K562 (cell line): ENCODE data around the gene G6PD. TPM values are rescaled to one million over a fixed set of nuclear protein-coding genes. Genes with fewer than 3 reads are reported as not detected.

ENCODE experiments used
- CBX2 ChIP-seq: fragments of 200-600 bp; sonication (generic); IDR thresholded peaks from one replicate; pipeline ENCODE4 v1.6.1; 2012; ENCODE audit warnings: mild to moderate bottlenecking, low read length, inconsistent platforms; ENCODE audit not compliant: insufficient read depth, poor library complexity, severe bottlenecking
- CBX5 ChIP-seq: IDR thresholded peaks from 2 replicates; pipeline ENCODE4 v1.6.1; 2014; ENCODE audit warnings: low read depth, borderline replicate concordance
- EHMT2 ChIP-seq: fragments of 450-650 bp; IDR thresholded peaks from 2 replicates; pipeline ENCODE4 v1.6.1; 2018; ENCODE audit warnings: antibody characterized with exemption
- IRF1 ChIP-seq: sonication (generic); formaldehyde crosslinking; IDR thresholded peaks from 2 replicates; pipeline ENCODE4 v1.8.0; 2022; ENCODE audit warnings: missing genetic modification reagents, mild to moderate bottlenecking, borderline replicate concordance
- KDM5B ChIP-seq: fragments of 200-600 bp; sonication (generic); IDR thresholded peaks from 2 replicates; pipeline ENCODE4 v1.6.1; 2012; ENCODE audit warnings: low read depth, mild to moderate bottlenecking, moderate library complexity, low read length, control low read depth, inconsistent platforms; ENCODE audit not compliant: insufficient replicate concordance
- KLF6 ChIP-seq: fragments of 250-450 bp; sonication (Bioruptor Pico); IDR thresholded peaks from 2 replicates; pipeline ENCODE4 v1.4.0; 2020; ENCODE audit warnings: mild to moderate bottlenecking, moderate library complexity, borderline replicate concordance
- MCM3 ChIP-seq: fragments of 450-650 bp; IDR thresholded peaks from 2 replicates; pipeline ENCODE4 v1.6.1; 2016
- POLR2H ChIP-seq: IDR thresholded peaks from 2 replicates; pipeline ENCODE4 v1.6.1; 2016; ENCODE audit warnings: missing genetic modification characterization, low read depth, mild to moderate bottlenecking, control low read depth, missing compliant biosample characterization, moderate library complexity
- RFX1 ChIP-seq: fragments of 450-650 bp; IDR thresholded peaks from 2 replicates; pipeline ENCODE4 v1.6.1; 2016; ENCODE audit warnings: mild to moderate bottlenecking, moderate library complexity
- TCF15 ChIP-seq: fragments of 250-450 bp; sonication (Bioruptor Pico); IDR thresholded peaks from 2 replicates; pipeline ENCODE4 v1.8.0; 2022; ENCODE audit warnings: moderate library complexity, mild to moderate bottlenecking, inconsistent platforms
- TSC22D4 ChIP-seq: fragments of 450-650 bp; IDR thresholded peaks from 2 replicates; pipeline ENCODE4 v1.6.1; 2016; ENCODE audit warnings: missing genetic modification characterization, missing biosample characterization, control low read depth
- VEZF1 ChIP-seq: fragments of 200-800 bp; sonication (Bioruptor generic); IDR thresholded peaks from 2 replicates; pipeline ENCODE4 v1.6.1; 2017; ENCODE audit warnings: missing genetic modification characterization, missing compliant biosample characterization
- ZFP30 ChIP-seq: fragments of 250-450 bp; sonication (Bioruptor Pico); IDR thresholded peaks from 2 replicates; pipeline ENCODE4 v1.8.0; 2022; ENCODE audit warnings: moderate library complexity, mild to moderate bottlenecking, inconsistent platforms, borderline replicate concordance
- ZNF253 ChIP-seq: fragments of 250-450 bp; sonication (Bioruptor Pico); conservative IDR thresholded peaks from 2 replicates; pipeline ENCODE4 v1.6.1; 2021; ENCODE audit warnings: mild to moderate bottlenecking
- polyA plus RNA-seq, 8 experiments: library from polyadenylated mRNA; depleted of rRNA in 4 of 8; stranded (reverse) in 5 of 8; unstranded in 3 of 8; fragments of >200 nt; fragmentation: Nextera tagmentation in 2 of 8; fragmentation: Illumina TruSeq in 1 of 8; extraction: Ambion mirVana in 2 of 8; extraction: Trizol in 1 of 8; gene quantifications; 2 replicates each; pipeline versions ENCODE4 v1.2.1 to v1.2.3, GENCODE V29; 2011 to 2014; ENCODE audit warnings: inconsistent platforms in 1 of 8, missing spikeins in 1 of 8
- total RNA-seq, 7 experiments: library from RNA; depleted of rRNA in 6 of 7; stranded (reverse); fragments of >200 nt in 6 of 7; fragmentation: Illumina TruSeq in 2 of 7; extraction: Trizol in 2 of 7; gene quantifications; 2 replicates each; pipeline versions ENCODE4 v1.2.1 to v1.2.3, GENCODE V29; 2011 to 2021; ENCODE audit warnings: low replicate concordance in 1 of 7
- TF ChIP-seq, protein P1 (sequence below), 3 experiments: IDR thresholded peaks in 2 of 3; conservative IDR thresholded peaks in 1 of 3; 2 replicates each; pipeline ENCODE4 v1.5.1; 2011 to 2012; ENCODE audit warnings: low read length in 3 of 3, mild to moderate bottlenecking in 3 of 3, control low read depth in 2 of 3, improper control_type of control experiment in 1 of 3, inconsistent platforms in 1 of 3, low read depth in 1 of 3, mixed read lengths in 1 of 3, moderate library complexity in 1 of 3; ENCODE audit not compliant: insufficient read depth in 2 of 3
- TF ChIP-seq, protein P2 (sequence below): fragments of 450-650 bp; IDR thresholded peaks from 2 replicates; pipeline ENCODE4 v1.6.1; 2017; ENCODE audit warnings: mild to moderate bottlenecking, moderate library complexity
- TF ChIP-seq, protein P3 (sequence below): sonication (generic); formaldehyde crosslinking; IDR thresholded peaks from 2 replicates; pipeline ENCODE4 v1.8.1; 2022; ENCODE audit warnings: missing genetic modification reagents
- TF ChIP-seq, protein P4 (sequence below): fragments of 450-650 bp; formaldehyde crosslinking; conservative IDR thresholded peaks from 2 replicates; pipeline ENCODE4 v1.4.0; 2022; ENCODE audit warnings: mild to moderate bottlenecking, missing genetic modification characterization

Gene G6PD
- total and polyA plus RNA-seq, 9 of the 15 experiments (the other 6 are each of a cell fraction or from before 2014, with no cell fraction given): 2.9 to 222 (median 66.4) TPM

DNA sequence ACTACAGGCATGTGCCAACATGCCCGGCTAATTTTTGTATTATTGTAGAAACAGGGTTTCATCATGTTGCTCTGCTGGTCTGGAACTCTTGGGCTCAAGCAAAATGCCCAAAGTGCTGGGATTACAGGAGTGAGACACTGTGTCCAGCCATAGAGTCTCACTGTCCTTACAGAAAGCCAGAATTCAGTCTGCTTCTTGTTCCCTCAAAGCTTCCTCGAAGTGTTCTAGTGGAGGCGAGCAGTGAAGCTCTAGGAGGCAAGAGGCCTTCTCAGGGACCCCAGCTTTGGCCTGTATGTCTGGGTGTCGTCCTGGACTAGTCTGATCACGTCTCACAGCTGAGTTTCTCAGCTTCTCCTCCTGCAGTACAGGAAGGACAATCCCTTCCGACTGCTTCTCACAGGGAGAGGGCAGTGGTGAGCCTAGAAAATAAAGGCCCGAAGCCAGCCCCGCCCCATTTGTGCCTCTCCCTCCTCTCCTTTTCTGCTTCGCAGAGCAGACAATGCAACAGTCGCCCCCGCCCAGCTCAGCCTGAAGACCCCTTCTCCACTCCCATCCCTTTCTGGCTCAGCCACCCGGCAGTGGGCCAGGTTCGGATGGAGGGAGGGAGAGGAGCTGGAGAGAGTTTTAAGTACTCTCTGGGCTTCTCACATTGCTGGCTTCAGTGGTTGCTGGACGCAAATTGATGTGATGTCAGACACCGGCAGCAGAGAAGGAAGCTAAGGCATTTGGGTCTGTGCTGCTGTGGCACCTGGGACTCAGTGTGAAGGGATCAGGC lies 19.6 kb downstream of the G6PD start (continued):
- TF ChIP-seq, protein P1, sequence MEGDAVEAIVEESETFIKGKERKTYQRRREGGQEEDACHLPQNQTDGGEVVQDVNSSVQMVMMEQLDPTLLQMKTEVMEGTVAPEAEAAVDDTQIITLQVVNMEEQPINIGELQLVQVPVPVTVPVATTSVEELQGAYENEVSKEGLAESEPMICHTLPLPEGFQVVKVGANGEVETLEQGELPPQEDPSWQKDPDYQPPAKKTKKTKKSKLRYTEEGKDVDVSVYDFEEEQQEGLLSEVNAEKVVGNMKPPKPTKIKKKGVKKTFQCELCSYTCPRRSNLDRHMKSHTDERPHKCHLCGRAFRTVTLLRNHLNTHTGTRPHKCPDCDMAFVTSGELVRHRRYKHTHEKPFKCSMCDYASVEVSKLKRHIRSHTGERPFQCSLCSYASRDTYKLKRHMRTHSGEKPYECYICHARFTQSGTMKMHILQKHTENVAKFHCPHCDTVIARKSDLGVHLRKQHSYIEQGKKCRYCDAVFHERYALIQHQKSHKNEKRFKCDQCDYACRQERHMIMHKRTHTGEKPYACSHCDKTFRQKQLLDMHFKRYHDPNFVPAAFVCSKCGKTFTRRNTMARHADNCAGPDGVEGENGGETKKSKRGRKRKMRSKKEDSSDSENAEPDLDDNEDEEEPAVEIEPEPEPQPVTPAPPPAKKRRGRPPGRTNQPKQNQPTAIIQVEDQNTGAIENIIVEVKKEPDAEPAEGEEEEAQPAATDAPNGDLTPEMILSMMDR (IDR thresholded peaks at IDR 0.05 in 2 of 3, conservative IDR thresholded peaks at IDR 0.05 in 1 of 3; ENCODE audit: insufficient read depth in 2 of 3, low read depth in 1 of 3, low read length in 3 of 3): peak; percentile 71 to 76 (median 76)
- TF ChIP-seq KLF6 (CRISPR knock-in tag): no peak
- TF ChIP-seq TSC22D4 (tag): no peak
- no peak for TF ChIP-seq MCM3
- TF ChIP-seq CBX2: no peak
- TF ChIP-seq, protein P2, sequence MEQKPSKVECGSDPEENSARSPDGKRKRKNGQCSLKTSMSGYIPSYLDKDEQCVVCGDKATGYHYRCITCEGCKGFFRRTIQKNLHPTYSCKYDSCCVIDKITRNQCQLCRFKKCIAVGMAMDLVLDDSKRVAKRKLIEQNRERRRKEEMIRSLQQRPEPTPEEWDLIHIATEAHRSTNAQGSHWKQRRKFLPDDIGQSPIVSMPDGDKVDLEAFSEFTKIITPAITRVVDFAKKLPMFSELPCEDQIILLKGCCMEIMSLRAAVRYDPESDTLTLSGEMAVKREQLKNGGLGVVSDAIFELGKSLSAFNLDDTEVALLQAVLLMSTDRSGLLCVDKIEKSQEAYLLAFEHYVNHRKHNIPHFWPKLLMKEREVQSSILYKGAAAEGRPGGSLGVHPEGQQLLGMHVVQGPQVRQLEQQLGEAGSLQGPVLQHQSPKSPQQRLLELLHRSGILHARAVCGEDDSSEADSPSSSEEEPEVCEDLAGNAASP: no peak
- TF ChIP-seq TCF15 (CRISPR knock-in tag): no peak
- TF ChIP-seq VEZF1 (CRISPR knock-in tag): peak; percentile 74
- no peak for TF ChIP-seq IRF1 (CRISPR knock-in tag)
- no peak for TF ChIP-seq EHMT2
- no peak for TF ChIP-seq ZNF253
- TF ChIP-seq RFX1: no peak
- no peak for TF ChIP-seq ZFP30 (CRISPR knock-in tag)
- no peak for TF ChIP-seq CBX5
- TF ChIP-seq, protein P3, sequence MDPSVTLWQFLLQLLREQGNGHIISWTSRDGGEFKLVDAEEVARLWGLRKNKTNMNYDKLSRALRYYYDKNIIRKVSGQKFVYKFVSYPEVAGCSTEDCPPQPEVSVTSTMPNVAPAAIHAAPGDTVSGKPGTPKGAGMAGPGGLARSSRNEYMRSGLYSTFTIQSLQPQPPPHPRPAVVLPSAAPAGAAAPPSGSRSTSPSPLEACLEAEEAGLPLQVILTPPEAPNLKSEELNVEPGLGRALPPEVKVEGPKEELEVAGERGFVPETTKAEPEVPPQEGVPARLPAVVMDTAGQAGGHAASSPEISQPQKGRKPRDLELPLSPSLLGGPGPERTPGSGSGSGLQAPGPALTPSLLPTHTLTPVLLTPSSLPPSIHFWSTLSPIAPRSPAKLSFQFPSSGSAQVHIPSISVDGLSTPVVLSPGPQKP: no peak
- TF ChIP-seq, protein P4, sequence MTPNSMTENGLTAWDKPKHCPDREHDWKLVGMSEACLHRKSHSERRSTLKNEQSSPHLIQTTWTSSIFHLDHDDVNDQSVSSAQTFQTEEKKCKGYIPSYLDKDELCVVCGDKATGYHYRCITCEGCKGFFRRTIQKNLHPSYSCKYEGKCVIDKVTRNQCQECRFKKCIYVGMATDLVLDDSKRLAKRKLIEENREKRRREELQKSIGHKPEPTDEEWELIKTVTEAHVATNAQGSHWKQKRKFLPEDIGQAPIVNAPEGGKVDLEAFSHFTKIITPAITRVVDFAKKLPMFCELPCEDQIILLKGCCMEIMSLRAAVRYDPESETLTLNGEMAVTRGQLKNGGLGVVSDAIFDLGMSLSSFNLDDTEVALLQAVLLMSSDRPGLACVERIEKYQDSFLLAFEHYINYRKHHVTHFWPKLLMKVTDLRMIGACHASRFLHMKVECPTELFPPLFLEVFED (CRISPR knock-in tag): no peak
- TF ChIP-seq KDM5B: peak; percentile 29
- no peak for TF ChIP-seq POLR2H (tag)
